Ovary (tissue), 9 donors: Measurements from ENCODE around the gene MPPED2. TPM values are rescaled to one million over a fixed set of nuclear protein-coding genes. Genes with fewer than 3 reads are reported as not detected.
"Not testable (repeated sequence)": the region's sequence is repeated elsewhere in the genome, so short reads cannot be mapped to it uniquely, and the experiment has no call there.

Source experiments
- DNase-seq, 5 donors: peaks; one replicate each; pipeline ENCODE4 v3.0.0-alpha.2; 2019 to 2020
- H3K27ac ChIP-seq, 2 donors: fragments of 200-600 bp; one replicate each; pipeline versions ENCODE4 v1.5.1 to v1.8.0; 2019 to 2022
- H3K27me3 ChIP-seq: fragments of 200-600 bp; one replicate; pipeline ENCODE4 v1.8.0; 2022
- H3K36me3 ChIP-seq: fragments of 200-600 bp; sonication (generic); one replicate; pipeline ENCODE4 v1.5.1; 2019
- H3K4me1 ChIP-seq: one replicate; pipeline ENCODE4 v1.8.1; 2013; ENCODE audit warnings: mild to moderate bottlenecking, moderate library complexity; ENCODE audit not compliant: insufficient read depth
- H3K4me3 ChIP-seq: fragments of 200-600 bp; sonication (generic); one replicate; pipeline ENCODE4 v1.5.1; 2017
- H3K9me3 ChIP-seq, 2 donors: fragments of 200-600 bp in 1 of 2; sonication (generic) in 1 of 2; one replicate each; pipeline versions ENCODE4 v1.5.1 to v1.8.1; 2013 to 2019; ENCODE audit warnings: mild to moderate bottlenecking in 1 of 2, moderate library complexity in 1 of 2
- CTCF ChIP-seq, 3 donors: fragments of 450-650 bp in 2 of 3; fragments of 200-600 bp in 1 of 3; IDR thresholded peaks; one replicate each; pipeline versions ENCODE4 v1.5.1 to v1.8.0; 2016 to 2022; ENCODE audit warnings: antibody characterized with exemption in 3 of 3, mild to moderate bottlenecking in 1 of 3
- EP300 ChIP-seq: sonication (generic); formaldehyde crosslinking; IDR thresholded peaks from one replicate; pipeline ENCODE4 v1.6.1; 2017; ENCODE audit warnings: antibody characterized with exemption
- POLR2A ChIP-seq: fragments of 450-650 bp; IDR thresholded peaks from one replicate; pipeline ENCODE4 v1.6.1; 2017; ENCODE audit warnings: antibody characterized with exemption, mild to moderate bottlenecking, moderate library complexity
- WGBS, 3 donors: extraction: QIAGEN DNeasy Blood & Tissue Kit in 1 of 3; methylation state at CpG; one replicate each; pipeline versions ENCODE4 v1.1.5 to v1.1.7; 2013 to 2017; 5-methylcytosine and 5-hydroxymethylcytosine counted together
- intact Hi-C, 4 donors: fragments of 100-400 bp; cut with DNase I; formaldehyde crosslinking; loops; one replicate each; pipeline versions ENCODE4 v1.11.0 to v1.15.1; 2022 to 2023
- polyA plus RNA-seq, 2 donors: library from polyadenylated mRNA; stranded (reverse); fragments of 200-250 nt in 1 of 2; fragments of 350-450 nt in 1 of 2; fragmentation: Illumina TruSeq in 1 of 2; extraction: RNeasy Lipid Tissue Mini Kit (QIAGEN cat#74804) in 1 of 2; gene quantifications; one replicate each; pipeline ENCODE4 v1.2.3, GENCODE V29; 2013 to 2014
- total RNA-seq, 7 donors: library from RNA; depleted of rRNA in 2 of 7; stranded (reverse); fragments of >200 nt in 2 of 7; fragmentation: NEBNext Ultra II Directional in 3 of 7; extraction: Animal tissue kit (Norgen Biotek cat#: 25700) in 3 of 7; gene quantifications; one replicate each; pipeline versions ENCODE4 v1.1.0 to v1.2.4, GENCODE V29; 2016 to 2023
- donor health status: DM: no; HTN: no; CAD: no; lungs with moderate emphysema.
- donor health status: DM: no; HTN: no; CAD: no.
- donor health status: Bipolar disorder and iron deficiency.
- donor health status: DM: yes; HTN: yes; CAD: no.
- donor health status: DM: no; HTN: no; CAD: no.
- donor health status: DM: yes; HTN: yes; CAD: no.

MPPED2 gene
- total and polyA plus RNA-seq, 9 donors, result 0.30 to 10.1 (median 2.9) TPM

DNA sequence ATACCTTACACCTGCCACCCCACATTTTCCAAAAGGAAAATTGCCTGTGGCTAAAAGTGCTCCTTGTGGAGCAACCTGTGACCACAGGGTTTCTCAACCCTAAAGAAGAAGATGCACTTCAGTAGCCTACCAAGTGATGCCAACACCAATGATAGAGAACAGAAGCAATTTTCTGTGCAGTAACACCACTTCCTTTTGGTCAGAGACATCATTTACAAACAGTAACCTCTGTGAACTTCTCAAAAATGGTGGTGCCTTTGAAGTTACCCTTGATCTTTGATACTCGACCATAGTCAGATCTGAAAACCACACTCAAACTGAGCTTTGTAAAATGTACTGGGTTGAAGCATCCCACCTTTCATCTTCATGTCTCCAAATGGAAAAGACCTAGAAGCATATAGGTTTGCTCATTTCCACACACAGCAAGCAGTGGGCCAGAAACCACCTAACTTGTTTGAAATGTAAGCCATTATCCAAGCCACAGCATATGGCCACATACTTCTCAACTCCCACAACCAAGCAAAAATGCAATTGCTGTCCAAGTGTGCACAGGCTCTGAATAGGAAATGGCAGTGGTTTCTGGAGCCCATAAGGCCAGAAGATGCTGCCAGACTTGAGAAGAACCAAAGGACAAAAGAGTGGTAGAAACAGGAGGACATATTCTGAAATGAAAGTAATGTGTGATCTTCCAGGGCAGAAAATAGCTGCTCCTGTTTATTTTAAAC, 24.3 kb downstream of the MPPED2 start:
- no peak overlapping the region for H3K27ac ChIP-seq
- intact Hi-C loops, result no loop called here
- H3K27me3 ChIP-seq, result no peaks in the 10 kb centered on the region
- no peak for DNase-seq
- WGBS, 3 donors, result 92 to 97% (median 93%) methylated on average over 1 of the region's 1 CpG
- no peak overlapping the region for H3K4me3 ChIP-seq
- no peaks in the 10 kb centered on the region for H3K9me3 ChIP-seq
- H3K36me3 ChIP-seq, result no peaks in the 10 kb centered on the region
- TF ChIP-seq POLR2A, result no peak
- TF ChIP-seq EP300, result no peak
- TF ChIP-seq CTCF (IDR thresholded peaks at IDR 0.05), result no peak
- H3K4me1 ChIP-seq, result no peaks in the 10 kb centered on the region

- peak overlapping the region; percentile 7 for H3K4me3 ChIP-seq
- intact Hi-C loops, result no loop called here
- TF ChIP-seq CTCF (IDR thresholded peaks at IDR 0.05) (no peak), EP300 (no peak), POLR2A (no peak)
- no peaks in the 10 kb centered on the region for H3K9me3 ChIP-seq
- 46 to 55% (median 52%) methylated on average over 7 of the region's 7 CpGs for WGBS, 3 donors
- H3K36me3 ChIP-seq, result no peaks in the 10 kb centered on the region
- H3K4me1 ChIP-seq, result no peaks in the 10 kb centered on the region
- no peak overlapping the region for H3K27ac ChIP-seq
- no peaks in the 10 kb centered on the region for H3K27me3 ChIP-seq
- no peak for DNase-seq
Observed at GRCh38 chr11:30560206-30561106, 25.7 kb downstream of the MPPED2 start.

DNA sequence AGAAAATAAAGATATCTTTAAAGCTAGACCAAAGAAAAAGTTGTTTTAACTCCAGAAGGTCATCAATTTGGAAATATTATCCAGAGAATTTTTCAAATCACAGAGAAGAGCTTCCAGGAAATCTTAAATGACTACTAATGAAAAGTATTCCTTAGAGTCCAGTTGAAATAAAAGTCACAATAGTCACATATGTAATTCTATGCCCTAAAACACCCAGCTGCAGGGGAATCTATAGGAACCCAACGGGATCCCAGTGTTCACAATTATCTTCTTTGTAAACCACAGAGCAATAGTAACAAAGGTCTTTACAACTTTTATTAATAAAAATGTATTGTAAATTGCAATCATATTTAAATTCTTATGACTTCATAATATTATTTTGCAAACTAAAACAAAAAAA, 27.1 kb downstream of the MPPED2 start:
- Histone ChIP-seq H3K4me3 (no peak overlapping the region), H3K4me1 (no peaks in the 10 kb centered on the region), H3K27ac (no peak overlapping the region), H3K36me3 (no peaks in the 10 kb centered on the region), H3K27me3 (no peaks in the 10 kb centered on the region), H3K9me3 (no peaks in the 10 kb centered on the region)
- 57 to 72% (median 63%) methylated on average over 1 of the region's 1 CpG for WGBS, 3 donors
- DNase-seq, result no peak
- intact Hi-C loops, result no loop called here
- no peak for TF ChIP-seq EP300
- no peak for TF ChIP-seq CTCF (IDR thresholded peaks at IDR 0.05)
- no peak for TF ChIP-seq POLR2A

GRCh38 chr11:30554587-30554986, 31.6 kb downstream of the MPPED2 start:
- intact Hi-C loops, DNase-seq, H3K9me3 ChIP-seq, H3K27ac ChIP-seq, H3K36me3 ChIP-seq, H3K4me1 ChIP-seq, H3K27me3 ChIP-seq, H3K4me3 ChIP-seq: not testable (repeated sequence)
- 89 to 91% (median 91%) methylated on average over 6 of the region's 6 CpGs for WGBS, 3 donors
